H1 (cell line): ENCODE data around the gene SLFN14. TPM values are rescaled to one million over a fixed set of nuclear protein-coding genes. Genes with fewer than 3 reads are reported as not detected.

Experiments used
- CREB1 ChIP-seq: IDR thresholded peaks from 2 replicates; pipeline ENCODE4 v1.6.1; 2012; ENCODE audit warnings: inconsistent platforms
- CTBP2 ChIP-seq: IDR thresholded peaks from 2 replicates; pipeline ENCODE4 v1.7.0; 2011; ENCODE audit warnings: borderline replicate concordance, mild to moderate bottlenecking, moderate library complexity, mixed read lengths, low read length; ENCODE audit not compliant: insufficient read depth, insufficient read length
- EZH2 ChIP-seq: fragments of 200-600 bp; sonication (generic); IDR thresholded peaks from 2 replicates; pipeline ENCODE4 v1.7.1; 2012; ENCODE audit warnings: low read depth, mild to moderate bottlenecking, moderate library complexity, low read length, inconsistent platforms; ENCODE audit not compliant: severe bottlenecking
- GABPA ChIP-seq: IDR thresholded peaks from 2 replicates; pipeline ENCODE4 v1.6.1; 2011; ENCODE audit warnings: mild to moderate bottlenecking, low read length, moderate library complexity, borderline replicate concordance; ENCODE audit not compliant: insufficient read depth
- POLR2A ChIP-seq, 2 experiments: IDR thresholded peaks; 1 replicate in 1 of 2; 2 replicates in 1 of 2; pipeline ENCODE4 v1.6.1; 2011; ENCODE audit warnings: low read depth in 2 of 2, low read length in 2 of 2, mild to moderate bottlenecking in 2 of 2; ENCODE audit errors: control extremely low read depth in 1 of 2
- POLR2AphosphoS5 ChIP-seq: IDR thresholded peaks from 2 replicates; pipeline ENCODE4 v1.6.1; 2011; ENCODE audit warnings: low read depth, low read length
- RAD21 ChIP-seq, 2 experiments: IDR thresholded peaks in 1 of 2; conservative IDR thresholded peaks in 1 of 2; 2 replicates each; pipeline ENCODE4 v1.6.1; 2011; ENCODE audit warnings: low read depth in 2 of 2, low read length in 2 of 2, improper control_type of control experiment in 1 of 2, inconsistent platforms in 1 of 2, mild to moderate bottlenecking in 1 of 2, moderate library complexity in 1 of 2
- SIX5 ChIP-seq: IDR thresholded peaks from 2 replicates; pipeline ENCODE4 v1.6.1; 2011; ENCODE audit warnings: mild to moderate bottlenecking, low read depth, low read length
- SP2 ChIP-seq: IDR thresholded peaks from 2 replicates; pipeline ENCODE4 v1.6.1; 2012; ENCODE audit warnings: mild to moderate bottlenecking, low read length, inconsistent platforms
- ZNF274 ChIP-seq: IDR thresholded peaks from 2 replicates; pipeline ENCODE4 v1.7.0; 2012; ENCODE audit warnings: low read length, borderline replicate concordance; ENCODE audit errors: extremely low read depth
- polyA plus RNA-seq, 7 experiments: library from polyadenylated mRNA; depleted of rRNA in 3 of 7; stranded (reverse) in 5 of 7; unstranded in 2 of 7; fragments of >200 nt in 5 of 7; fragments of 200-250 nt in 2 of 7; gene quantifications; 1 replicate in 5 of 7; 2 replicates in 1 of 7; 4 replicates in 1 of 7; pipeline versions ENCODE4 v1.2.1 to v1.2.3, GENCODE V29; 2011 to 2013; ENCODE audit warnings: missing spikeins in 2 of 7, mixed read lengths in 2 of 7
- total RNA-seq: library from RNA; stranded (reverse); fragmentation: NEBNext Ultra II Directional; extraction: Animal tissue kit (Norgen Biotek cat#: 25700); gene quantifications from 2 replicates; pipeline ENCODE4 v1.2.1, GENCODE V29; 2021
- TF ChIP-seq, protein P1 (sequence below): fragments of 300-600 bp; sonication (generic); IDR thresholded peaks from 2 replicates; pipeline ENCODE4 v1.7.1; 2012; ENCODE audit warnings: low read length, moderate library complexity, mild to moderate bottlenecking, inconsistent platforms; ENCODE audit not compliant: insufficient replicate concordance

Gene SLFN14
- total and polyA plus RNA-seq, 2 of the 8 experiments (the other 6 are each of a cell fraction or from before 2014, with no cell fraction given) = 0.03 TPM; not detected in 1

DNA sequence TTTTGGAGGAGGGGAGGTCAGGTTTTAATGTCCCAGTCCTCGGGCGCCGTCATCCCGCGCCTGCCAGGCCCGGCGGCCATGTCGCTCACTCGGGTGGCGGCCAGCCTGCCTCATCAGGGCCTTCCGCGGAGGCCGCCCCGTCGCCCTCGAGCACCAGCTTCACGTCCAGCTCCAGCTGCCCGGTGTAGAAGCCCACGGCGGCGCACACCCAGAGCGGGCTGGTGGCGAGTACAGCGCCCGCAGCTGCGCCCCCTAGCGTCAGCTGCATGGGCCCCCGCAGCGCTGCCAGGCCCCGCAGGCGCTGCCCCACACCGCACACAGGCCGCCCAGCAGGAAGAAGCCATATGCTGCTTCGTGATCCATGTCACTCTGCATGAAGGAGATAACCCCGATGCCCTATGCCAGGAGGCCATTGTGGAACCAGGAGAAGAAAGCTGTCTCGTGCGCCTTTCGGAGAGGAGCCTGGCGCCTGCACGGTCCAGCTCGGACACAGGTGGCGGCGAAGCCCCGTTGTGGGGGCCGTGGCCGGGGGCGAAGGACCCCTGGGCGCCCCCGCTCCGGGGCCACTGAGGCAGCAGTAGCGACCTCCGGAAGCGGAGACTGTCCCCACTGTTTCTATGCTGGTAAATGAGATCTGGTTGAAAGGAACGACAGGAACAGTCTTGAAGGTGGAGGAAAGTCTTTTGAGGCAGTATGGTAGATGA lies 36.1 kb upstream of the SLFN14 start (continued):
- TF ChIP-seq, protein P1, sequence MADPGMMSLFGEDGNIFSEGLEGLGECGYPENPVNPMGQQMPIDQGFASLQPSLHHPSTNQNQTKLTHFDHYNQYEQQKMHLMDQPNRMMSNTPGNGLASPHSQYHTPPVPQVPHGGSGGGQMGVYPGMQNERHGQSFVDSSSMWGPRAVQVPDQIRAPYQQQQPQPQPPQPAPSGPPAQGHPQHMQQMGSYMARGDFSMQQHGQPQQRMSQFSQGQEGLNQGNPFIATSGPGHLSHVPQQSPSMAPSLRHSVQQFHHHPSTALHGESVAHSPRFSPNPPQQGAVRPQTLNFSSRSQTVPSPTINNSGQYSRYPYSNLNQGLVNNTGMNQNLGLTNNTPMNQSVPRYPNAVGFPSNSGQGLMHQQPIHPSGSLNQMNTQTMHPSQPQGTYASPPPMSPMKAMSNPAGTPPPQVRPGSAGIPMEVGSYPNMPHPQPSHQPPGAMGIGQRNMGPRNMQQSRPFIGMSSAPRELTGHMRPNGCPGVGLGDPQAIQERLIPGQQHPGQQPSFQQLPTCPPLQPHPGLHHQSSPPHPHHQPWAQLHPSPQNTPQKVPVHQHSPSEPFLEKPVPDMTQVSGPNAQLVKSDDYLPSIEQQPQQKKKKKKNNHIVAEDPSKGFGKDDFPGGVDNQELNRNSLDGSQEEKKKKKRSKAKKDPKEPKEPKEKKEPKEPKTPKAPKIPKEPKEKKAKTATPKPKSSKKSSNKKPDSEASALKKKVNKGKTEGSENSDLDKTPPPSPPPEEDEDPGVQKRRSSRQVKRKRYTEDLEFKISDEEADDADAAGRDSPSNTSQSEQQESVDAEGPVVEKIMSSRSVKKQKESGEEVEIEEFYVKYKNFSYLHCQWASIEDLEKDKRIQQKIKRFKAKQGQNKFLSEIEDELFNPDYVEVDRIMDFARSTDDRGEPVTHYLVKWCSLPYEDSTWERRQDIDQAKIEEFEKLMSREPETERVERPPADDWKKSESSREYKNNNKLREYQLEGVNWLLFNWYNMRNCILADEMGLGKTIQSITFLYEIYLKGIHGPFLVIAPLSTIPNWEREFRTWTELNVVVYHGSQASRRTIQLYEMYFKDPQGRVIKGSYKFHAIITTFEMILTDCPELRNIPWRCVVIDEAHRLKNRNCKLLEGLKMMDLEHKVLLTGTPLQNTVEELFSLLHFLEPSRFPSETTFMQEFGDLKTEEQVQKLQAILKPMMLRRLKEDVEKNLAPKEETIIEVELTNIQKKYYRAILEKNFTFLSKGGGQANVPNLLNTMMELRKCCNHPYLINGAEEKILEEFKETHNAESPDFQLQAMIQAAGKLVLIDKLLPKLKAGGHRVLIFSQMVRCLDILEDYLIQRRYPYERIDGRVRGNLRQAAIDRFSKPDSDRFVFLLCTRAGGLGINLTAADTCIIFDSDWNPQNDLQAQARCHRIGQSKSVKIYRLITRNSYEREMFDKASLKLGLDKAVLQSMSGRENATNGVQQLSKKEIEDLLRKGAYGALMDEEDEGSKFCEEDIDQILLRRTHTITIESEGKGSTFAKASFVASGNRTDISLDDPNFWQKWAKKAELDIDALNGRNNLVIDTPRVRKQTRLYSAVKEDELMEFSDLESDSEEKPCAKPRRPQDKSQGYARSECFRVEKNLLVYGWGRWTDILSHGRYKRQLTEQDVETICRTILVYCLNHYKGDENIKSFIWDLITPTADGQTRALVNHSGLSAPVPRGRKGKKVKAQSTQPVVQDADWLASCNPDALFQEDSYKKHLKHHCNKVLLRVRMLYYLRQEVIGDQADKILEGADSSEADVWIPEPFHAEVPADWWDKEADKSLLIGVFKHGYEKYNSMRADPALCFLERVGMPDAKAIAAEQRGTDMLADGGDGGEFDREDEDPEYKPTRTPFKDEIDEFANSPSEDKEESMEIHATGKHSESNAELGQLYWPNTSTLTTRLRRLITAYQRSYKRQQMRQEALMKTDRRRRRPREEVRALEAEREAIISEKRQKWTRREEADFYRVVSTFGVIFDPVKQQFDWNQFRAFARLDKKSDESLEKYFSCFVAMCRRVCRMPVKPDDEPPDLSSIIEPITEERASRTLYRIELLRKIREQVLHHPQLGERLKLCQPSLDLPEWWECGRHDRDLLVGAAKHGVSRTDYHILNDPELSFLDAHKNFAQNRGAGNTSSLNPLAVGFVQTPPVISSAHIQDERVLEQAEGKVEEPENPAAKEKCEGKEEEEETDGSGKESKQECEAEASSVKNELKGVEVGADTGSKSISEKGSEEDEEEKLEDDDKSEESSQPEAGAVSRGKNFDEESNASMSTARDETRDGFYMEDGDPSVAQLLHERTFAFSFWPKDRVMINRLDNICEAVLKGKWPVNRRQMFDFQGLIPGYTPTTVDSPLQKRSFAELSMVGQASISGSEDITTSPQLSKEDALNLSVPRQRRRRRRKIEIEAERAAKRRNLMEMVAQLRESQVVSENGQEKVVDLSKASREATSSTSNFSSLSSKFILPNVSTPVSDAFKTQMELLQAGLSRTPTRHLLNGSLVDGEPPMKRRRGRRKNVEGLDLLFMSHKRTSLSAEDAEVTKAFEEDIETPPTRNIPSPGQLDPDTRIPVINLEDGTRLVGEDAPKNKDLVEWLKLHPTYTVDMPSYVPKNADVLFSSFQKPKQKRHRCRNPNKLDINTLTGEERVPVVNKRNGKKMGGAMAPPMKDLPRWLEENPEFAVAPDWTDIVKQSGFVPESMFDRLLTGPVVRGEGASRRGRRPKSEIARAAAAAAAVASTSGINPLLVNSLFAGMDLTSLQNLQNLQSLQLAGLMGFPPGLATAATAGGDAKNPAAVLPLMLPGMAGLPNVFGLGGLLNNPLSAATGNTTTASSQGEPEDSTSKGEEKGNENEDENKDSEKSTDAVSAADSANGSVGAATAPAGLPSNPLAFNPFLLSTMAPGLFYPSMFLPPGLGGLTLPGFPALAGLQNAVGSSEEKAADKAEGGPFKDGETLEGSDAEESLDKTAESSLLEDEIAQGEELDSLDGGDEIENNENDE = no peak
- TF ChIP-seq RAD21 (IDR thresholded peaks at IDR 0.05 in 1 of 2, conservative IDR thresholded peaks at IDR 0.05 in 1 of 2; ENCODE audit: low read depth in 2 of 2, low read length in 2 of 2) (peak; percentile 43 to 58), ZNF274 (no peak), CTBP2 (peak; percentile 39), CREB1 (peak; percentile 64), EZH2 (no peak), SIX5 (no peak), GABPA (peak; percentile 74; the same call in 1 of the 2 replicates), POLR2A (IDR thresholded peaks at IDR 0.05; ENCODE audit: control extremely low read depth in 1 of 2, low read depth in 2 of 2, low read length in 2 of 2) (no peak), SP2 (no peak), POLR2AphosphoS5 (no peak)
